Measurements from ENCODE around the gene GPR132. TPM values are rescaled to one million over a fixed set of nuclear protein-coding genes. Genes with fewer than 3 reads are reported as not detected.

Gene GPR132
- total and polyA plus RNA-seq, 2 of the 13 experiments (the other 11 are each of a cell fraction or from before 2014, with no cell fraction given), result not detected

DNA sequence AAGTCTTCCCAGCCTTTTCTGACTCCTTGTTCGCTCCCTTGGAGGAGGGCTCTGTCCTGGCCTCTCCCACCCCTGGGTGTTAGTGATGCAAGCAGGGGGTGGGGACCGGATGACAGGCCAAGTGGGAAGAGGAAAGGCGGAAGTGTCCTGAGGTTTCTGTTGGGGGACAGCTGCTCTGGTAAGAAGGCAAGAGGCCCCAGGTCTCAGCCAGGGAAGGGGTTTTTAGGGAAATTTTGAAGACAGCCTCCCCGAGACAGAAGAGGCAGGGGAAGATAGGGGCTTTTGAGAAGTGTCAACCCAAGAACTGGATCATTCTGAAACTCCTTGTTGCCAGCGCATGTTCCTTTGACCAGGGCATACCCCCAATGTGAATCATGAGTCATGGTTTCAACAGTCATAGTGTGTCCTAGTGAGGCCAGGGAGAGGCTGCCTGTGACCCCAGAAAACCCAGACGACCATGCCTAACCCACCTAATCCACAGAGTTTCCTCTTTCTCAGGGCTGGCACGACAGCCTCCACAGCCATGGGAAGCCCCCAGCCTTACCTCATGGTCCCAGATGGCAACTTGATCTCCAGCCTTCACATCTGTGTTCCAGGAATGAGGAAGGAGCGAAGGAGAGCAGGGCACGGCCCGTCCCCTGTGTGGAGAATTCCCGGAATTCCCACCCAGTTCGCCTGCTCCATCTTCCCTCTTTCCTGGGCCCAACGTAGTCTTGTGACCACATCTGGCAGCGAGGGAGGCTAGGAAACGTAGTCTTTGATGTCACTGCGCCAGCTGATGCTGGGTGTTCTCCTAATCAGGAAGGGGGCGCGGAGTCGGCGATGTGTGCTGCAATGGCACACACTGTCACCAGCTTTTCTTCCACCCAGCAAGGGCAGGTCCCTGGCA lies 4.9 kb upstream of the GPR132 start:
- in situ Hi-C loops (cut with HindIII; ENCODE audit: extremely low pct_ligation_motif_present, low pct_unique_long_range_greater_than_20kb), result no loop called here
- no peaks in the 10 kb centered on the region for H3K79me2 ChIP-seq (ENCODE audit: insufficient read depth, low read length)
- TF ChIP-seq CSRNP1 (CRISPR knock-in tag; IDR thresholded peaks at IDR 0.05) (no peak), RXRA (CRISPR knock-in tag; IDR thresholded peaks at IDR 0.05) (no peak), U2AF1 (optimal IDR thresholded peaks at IDR 0.05; ENCODE audit: low read depth, low read length) (no peak), ZBTB8A (CRISPR knock-in tag; IDR thresholded peaks at IDR 0.05; ENCODE audit: borderline replicate concordance, low read depth) (no peak), TCF7L2 (IDR thresholded peaks at IDR 0.05; ENCODE audit: low read depth, low read length) (no peak), ZFP62 (CRISPR knock-in tag; IDR thresholded peaks at IDR 0.05) (no peak), ZNF674 (CRISPR knock-in tag; IDR thresholded peaks at IDR 0.05; ENCODE audit: low read depth) (no peak), RFX1 (IDR thresholded peaks at IDR 0.05) (no peak), HOXA5 (CRISPR knock-in tag; IDR thresholded peaks at IDR 0.05) (no peak), PHF5A (CRISPR knock-in tag; IDR thresholded peaks at IDR 0.05; ENCODE audit: low read depth, unreplicated experiment) (no peak), TAF1 (CRISPR knock-in tag; IDR thresholded peaks at IDR 0.05) (no peak), HNF4G (IDR thresholded peaks at IDR 0.05; ENCODE audit: borderline replicate concordance, low read depth, low read length) (no peak), HNF4G (CRISPR knock-in tag; IDR thresholded peaks at IDR 0.05; ENCODE audit: borderline replicate concordance, low read depth) (no peak), ESRRA (CRISPR knock-in tag; IDR thresholded peaks at IDR 0.05; ENCODE audit: low read depth) (no peak), SOX13 (IDR thresholded peaks at IDR 0.05) (no peak), SOX13 (CRISPR knock-in tag; conservative IDR thresholded peaks at IDR 0.05 in 1 of 2, IDR thresholded peaks at IDR 0.05 in 1 of 2) (no peak), ZNF547 (CRISPR knock-in tag; IDR thresholded peaks at IDR 0.05) (no peak), ZNF263 (CRISPR knock-in tag; IDR thresholded peaks at IDR 0.05) (no peak), ZNF546 (CRISPR knock-in tag; conservative IDR thresholded peaks at IDR 0.05) (no peak), CBX2 (IDR thresholded peaks at IDR 0.05; ENCODE audit: low read depth, low read length) (no peak), CBX2 (CRISPR knock-in tag; IDR thresholded peaks at IDR 0.05; ENCODE audit: low read depth) (no peak), ZNF772 (CRISPR knock-in tag; IDR thresholded peaks at IDR 0.05) (no peak), ATRX (CRISPR knock-in tag; IDR thresholded peaks at IDR 0.05; ENCODE audit: borderline replicate concordance) (no peak)
- H3K9ac ChIP-seq (ENCODE audit: insufficient read depth, low read depth, low read length), result no peak overlapping the region
- no peak overlapping the region for H3K4me3 ChIP-seq (replicated peaks in 1 of 3; ENCODE audit: insufficient read depth in 1 of 3, low read depth in 2 of 3, low read length in 3 of 3)
- H4K20me1 ChIP-seq (ENCODE audit: insufficient read depth, low read length), result no peaks in the 10 kb centered on the region
- FAIRE-seq (no peak), ATAC-seq (no peak), DNase-seq (ENCODE audit: low spot score) (no peak)
- WGBS (ENCODE audit: low lambda C conversion rate), result 34% methylated on average over 20 of the region's 20 CpGs
- intact Hi-C loops (cut with micrococcal nuclease; ENCODE audit: unreplicated experiment), result no loop called here
- peaks cover 3% of the 10 kb centered on the region for H3K4me1 ChIP-seq (ENCODE audit: insufficient read depth, low read length)
- no peak overlapping the region for H3K27ac ChIP-seq (ENCODE audit: extremely low read length, insufficient read depth, low read length)
- no peaks in the 10 kb centered on the region for H3K9me3 ChIP-seq (ENCODE audit: low read length)
- BruUV-seq (replicated peaks), result no TSS peak
- peaks cover 12 to 69% of the 10 kb centered on the region in 2 experiments; a peak in 4 of 5 replicates for H3K27me3 ChIP-seq (ENCODE audit: control insufficient read depth in 1 of 2, insufficient read depth in 2 of 2, low read length in 2 of 2)
- no peaks in the 10 kb centered on the region for H3K36me3 ChIP-seq (replicated peaks in 1 of 2; ENCODE audit: control insufficient read depth in 1 of 2, insufficient read depth in 2 of 2, low read length in 2 of 2)
- no peak overlapping the region for H2AFZ ChIP-seq (ENCODE audit: low read length)
- H3K4me2 ChIP-seq (ENCODE audit: low read depth, low read length), result no peak overlapping the region
- CTCF ChIA-PET (ENCODE audit: low intra/inter-chr PET ratio, low total read pairs), result no interaction called here
- POLR2A ChIA-PET, result no interaction called here

Measured in HepG2 (cell line).